HG03045 (cell line): ENCODE data around the gene CNDP2.
A peak's percentile ranks its signal among the peaks of the same experiment; 100 is the strongest.
"Not testable (repeated sequence)": the region's sequence is repeated elsewhere in the genome, so short reads cannot be mapped to it uniquely, and the experiment has no call there.

ENCODE experiments used
- ATAC-seq: cut with Tn5 transposase; IDR thresholded peaks from one replicate; pipeline ENCODE4 v1.9.1; 2021; ENCODE audit warnings: mild to moderate bottlenecking, moderate library complexity; ENCODE audit not compliant: unreplicated experiment

The CNDP2 gene

DNA sequence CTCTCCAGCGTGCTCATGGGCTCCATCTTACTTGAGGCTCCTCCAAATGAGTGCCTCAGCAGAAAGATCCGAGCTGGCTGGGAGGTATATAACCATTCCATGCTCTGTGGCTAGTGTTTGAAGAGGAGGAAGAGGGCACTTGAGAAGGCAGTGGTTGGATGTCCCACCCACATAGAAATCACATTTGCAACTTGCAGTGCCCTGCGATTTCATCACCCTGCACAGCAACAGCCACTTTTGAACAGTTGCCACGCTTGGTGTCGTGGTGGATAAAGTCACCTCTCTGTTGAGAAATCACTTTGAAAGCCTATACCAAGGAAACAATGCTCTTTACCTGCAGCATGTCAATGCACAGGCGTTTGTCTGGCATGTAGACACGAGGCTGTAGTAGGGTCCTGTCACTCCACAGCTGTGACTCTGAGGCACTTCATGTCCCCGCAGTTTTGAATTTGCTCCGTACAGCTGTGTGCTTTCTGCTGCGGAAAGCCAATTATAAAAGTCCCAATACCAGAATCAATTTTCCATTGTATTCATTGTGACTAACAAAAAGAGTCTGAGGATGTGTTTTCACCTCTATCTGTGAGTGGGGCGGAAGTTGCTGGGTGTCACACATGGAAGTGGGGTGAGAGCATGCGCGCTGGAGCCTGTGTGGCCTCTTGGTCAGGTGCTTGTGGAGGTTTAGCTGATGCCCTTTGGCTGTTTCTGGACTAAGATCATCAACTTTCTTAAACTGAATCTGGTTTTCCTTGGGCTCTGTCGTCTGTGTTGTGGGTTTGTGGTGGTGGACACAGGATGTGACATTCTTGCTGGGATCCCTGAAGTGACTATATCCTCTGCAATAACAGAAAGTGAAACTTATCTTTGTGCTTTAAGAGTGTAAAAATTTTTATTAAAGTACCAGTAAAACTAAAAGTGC is 2.8 kb downstream of the CNDP2 start:
- peak; percentile 33 for ATAC-seq

DNA sequence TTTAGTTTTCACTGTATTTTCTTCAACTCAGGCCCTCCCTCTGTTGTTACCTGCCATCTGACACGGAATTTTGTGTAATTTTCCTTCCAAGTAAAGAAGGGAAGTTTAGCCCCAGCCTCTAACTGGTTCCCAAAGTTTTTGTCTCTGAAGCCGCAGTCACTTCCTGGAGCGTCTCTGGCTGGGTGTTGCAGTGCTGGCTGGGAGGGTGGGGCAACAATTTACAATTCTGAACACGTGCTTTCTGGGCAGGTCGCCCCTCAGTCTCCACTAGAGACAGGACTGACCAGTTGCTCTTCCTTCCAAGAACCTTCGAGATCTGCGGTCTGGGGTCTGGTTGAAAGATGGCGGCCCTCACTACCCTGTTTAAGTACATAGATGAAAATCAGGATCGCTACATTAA is 3.5 kb downstream of the CNDP2 start:
- ATAC-seq = peak; percentile 43

DNA sequence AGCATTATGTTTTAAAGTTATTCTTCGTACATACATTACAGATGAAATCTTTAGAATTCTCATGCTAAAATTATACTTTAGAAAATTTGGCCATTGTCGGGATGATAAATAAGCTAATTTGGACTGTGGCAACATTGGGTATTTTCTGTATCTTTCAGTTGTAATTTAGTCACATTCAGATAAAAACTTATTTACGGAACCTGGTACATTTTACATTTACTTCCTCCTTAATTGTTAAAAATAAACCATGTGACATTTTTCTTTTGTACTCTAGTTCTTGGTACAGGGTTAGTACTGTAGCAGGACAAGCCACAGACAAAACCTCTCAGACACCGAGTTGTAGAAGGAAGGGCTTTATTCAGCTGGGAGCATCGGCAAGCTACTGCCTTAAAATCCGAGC is 4.2 kb downstream of the CNDP2 start:
- no peak for ATAC-seq

DNA sequence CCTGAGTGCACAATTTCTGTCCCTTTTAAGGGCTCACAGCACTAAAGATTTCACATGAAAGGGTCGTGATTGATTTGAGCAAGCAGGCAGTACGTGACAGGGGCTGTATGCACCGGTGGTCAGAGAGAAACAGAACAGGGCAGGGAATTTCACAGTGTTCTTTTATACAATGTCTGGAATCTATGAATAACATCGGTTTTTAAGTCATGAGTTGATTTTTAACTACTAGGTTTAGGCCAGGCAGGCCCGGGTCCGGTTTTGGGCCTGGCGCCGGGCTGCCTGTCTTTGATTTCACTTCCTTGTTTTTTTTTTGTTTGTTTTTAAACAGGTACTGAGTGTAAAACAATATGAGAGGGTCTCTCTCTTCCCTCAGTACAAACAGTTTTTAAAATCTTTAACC is 4.6 kb downstream of the CNDP2 start:
- ATAC-seq = not testable (repeated sequence)

DNA sequence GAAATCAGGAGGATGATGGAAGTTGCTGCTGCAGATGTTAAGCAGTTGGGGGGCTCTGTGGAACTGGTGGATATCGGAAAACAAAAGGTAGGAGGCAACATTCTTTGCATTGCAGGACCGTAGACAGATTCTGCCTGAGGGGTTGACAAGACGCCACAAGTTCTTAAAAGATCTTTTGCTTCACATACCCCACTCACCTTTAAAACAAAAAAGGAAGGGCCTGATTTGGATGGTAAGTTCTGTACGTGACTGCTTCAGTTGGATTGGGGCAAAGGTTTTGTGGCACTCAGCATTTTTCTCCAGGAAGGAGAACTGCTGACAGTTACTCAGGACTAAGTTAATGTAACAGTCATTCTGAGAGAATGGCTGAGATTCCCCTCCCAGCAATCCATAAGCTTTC is 5.2 kb downstream of the CNDP2 start:
- ATAC-seq = no peak

DNA sequence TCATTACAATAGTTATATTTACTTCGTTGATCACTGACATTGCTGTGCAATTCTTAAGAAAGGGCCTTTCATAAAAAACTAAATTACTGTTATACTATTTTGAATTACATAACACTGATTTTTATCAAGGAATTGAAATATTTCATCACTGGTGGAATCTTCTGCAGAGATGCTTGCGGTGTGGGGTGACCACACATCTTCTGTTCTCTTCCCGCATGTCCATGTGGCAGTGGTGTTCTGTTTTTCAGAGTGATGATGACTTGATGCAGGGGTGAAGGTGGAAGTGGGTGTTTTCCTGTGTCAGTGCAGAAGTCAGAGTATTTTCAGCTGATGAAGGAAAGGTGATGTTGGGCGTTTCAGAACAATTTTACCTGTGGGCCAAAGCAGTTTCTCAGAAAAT is 7.0 kb downstream of the CNDP2 start:
- no peak for ATAC-seq

DNA sequence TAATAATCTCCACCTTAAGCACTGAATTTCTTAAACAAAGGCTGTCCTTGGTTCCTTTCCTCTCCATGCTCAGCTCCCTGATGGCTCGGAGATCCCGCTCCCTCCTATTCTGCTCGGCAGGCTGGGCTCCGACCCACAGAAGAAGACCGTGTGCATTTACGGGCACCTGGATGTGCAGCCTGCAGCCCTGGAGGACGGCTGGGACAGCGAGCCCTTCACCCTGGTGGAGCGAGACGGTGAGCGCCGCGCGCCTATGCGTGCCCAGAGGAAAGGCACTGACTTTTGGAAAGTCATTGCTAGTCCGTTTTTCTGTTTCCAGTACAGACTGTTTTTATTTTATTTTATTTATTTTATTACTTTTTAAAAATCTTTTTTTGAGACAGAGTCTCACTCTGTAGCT is 9.6 kb downstream of the CNDP2 start:
- no peak for ATAC-seq

DNA sequence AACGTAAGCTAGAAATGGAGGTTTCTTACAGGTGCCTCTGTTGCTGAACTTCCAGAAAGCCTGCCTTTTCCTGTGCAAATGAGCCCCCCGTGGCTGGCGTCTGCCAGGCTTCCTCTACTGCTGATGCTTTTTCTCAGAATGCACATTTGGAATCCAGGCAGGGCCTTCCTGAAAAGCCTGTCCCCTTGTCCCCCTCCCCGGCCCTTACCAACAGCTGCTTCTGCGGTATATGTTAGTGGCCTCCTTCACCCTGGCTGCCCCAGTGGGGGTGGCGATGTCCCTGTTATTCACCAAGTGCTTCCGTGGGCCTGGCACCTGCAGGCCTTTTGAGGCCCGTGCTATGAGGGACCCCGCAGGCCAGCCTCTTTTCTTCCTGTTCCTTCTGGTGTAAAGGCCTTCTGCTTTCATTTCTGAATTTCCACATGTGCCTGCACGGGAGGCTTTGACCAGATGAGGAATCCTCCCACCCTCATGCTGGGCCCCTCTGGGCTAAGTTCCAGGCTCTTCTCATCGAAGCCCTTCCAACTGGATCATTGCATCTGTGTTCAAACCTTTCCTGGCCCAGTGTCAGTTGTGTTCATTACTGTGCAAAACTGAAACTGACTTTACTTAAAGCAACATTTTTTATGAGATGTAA is 10.4 kb downstream of the CNDP2 start:
- no peak for ATAC-seq

DNA sequence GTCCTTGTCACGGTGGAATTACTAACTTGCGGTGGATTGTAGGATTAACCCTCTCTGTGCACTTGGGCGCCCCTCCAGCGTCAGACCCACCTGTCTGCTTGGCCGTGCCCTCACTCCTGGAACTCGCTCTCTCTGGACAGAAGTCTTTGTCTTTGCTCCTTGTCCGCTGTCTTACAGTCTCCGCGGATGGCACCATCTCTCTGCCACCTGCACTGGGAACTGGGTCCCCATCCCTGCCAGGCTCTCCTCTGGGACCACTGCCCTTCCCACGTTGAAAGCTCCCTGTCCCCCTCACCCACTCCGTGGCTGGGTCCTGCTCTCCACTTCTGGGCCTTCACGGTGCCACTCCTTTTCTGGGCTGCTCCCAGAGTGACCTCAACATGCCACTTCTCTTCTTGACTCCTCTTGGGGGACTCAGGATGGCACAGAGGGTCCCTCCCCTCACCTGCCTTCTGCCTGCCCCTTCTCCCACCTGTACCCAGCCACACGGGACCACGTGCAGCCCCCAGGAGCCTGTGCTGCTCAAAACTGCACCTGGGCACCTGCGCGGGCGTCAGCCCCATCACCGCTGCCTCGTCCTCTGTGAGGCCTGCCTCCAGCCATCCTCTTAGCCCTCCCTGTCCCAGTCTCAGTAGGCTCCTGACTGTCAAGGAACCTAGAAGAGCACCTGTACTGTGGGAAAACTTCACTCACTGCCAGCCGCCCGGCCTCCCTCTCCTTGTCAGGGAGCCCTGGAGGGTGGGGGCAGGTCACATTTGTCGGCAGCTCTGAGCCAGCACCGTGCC is 11.1 kb downstream of the CNDP2 start:
- no peak for ATAC-seq

DNA sequence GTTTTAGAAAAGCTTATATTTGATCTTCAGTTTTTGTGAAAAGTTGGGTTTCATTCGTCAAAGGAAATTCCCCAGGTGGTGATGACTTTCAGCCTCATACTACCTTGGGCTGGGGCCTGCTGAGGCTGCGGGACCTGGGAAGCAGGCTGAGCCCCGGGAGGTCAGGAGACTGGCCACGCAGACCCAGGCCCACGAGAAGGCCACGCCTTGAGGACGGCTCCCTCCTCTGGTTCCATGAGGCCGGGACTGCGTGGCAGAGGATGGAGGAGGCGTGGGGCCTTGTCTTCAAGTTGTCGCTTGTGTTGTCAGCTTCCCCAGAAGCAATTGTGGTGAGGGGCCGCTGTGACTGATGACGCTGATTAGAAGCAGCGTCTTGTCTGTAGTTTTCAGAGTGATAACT is 11.8 kb downstream of the CNDP2 start:
- ATAC-seq = no peak

DNA sequence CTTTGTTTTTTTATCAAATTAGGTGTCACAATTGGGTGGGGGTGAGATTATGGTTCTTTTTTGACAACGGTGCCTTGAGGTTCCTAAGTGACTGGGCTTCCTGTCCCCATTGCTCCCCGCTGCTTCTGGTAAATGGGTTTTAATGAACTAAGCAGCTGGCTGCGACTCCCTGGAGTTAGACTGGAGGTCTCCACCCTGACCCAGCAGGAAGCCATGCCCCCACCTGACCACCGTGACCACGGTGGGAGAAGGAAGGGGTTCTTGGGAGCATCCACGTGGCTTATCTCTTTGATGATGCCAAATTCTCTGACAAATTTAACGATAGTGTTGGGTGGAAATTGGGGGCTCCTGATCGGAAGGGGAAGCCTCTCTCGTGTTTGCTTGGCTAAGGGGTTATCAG is 12.2 kb downstream of the CNDP2 start:
- ATAC-seq = no peak

DNA sequence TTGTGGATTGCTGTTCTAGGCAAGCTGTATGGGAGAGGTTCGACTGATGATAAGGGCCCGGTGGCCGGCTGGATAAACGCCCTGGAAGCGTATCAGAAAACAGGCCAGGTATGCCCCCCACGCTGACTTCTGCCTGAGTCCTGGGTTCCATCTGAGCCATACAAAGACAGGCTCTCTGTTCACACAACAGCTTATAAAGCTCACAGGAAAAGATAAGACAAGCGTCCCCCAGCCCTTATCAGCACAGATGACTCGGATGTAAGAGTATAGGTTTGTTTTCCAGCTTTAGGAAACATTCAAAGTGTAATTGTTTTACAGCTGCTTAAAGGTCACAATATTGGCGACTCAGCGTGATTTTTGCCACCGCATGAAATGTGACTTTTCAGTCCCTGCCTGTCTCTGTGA is 12.7 kb downstream of the CNDP2 start:
- no peak for ATAC-seq

DNA sequence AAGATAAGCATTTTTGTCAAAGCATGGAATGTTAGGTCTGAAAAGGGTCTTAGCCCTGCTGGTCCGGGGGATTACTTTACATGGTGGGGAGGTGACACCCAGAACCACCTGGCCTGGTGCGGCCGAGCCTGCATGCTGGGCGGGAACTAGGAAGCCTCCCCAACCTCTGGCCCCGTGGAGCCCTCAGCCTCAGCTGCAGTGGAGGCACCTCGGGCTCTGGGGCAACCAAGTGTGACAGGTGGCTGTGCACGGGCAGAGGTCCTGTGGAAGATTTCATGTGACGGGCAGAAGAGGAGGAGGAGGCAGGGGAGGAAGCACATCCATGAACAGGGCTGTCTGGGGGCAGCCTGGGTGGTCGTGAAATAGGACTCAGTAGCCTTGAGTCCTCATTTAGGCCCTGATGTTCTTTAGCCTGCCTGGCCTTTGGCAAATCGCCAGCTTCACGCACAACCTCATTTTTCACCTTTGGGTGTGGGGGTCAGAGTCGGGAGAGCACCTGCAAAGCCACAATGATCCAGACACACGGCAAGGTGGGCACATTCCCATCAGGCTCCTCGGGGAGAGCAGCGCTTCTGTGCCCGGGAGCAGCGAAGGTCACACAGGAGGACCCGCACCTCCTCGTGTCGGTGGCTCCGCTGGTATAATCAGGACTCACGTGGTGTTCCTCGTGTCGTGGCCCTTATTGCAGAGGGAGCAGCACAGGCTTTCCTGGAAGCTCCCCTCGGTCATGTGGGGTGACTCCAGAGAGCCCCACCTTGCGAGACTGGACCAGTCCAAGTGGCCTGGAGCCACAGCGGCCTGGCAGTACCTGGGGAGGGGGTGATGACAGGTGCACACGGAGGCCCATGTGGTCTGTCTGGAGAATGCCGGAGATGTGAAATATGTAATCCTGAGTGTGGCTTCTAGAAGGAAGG is 13.9 kb downstream of the CNDP2 start:
- ATAC-seq = no peak

DNA sequence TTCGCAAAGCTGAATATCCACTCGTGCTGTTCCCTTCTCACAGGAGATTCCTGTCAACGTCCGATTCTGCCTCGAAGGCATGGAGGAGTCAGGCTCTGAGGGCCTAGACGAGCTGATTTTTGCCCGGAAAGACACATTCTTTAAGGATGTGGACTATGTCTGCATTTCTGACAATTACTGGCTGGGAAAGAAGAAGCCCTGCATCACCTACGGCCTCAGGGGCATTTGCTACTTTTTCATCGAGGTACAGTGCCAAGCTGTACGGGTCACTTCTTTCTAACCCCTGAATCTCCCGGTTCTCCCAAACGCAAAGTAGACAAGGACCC is 14.6 kb downstream of the CNDP2 start:
- no peak for ATAC-seq

DNA sequence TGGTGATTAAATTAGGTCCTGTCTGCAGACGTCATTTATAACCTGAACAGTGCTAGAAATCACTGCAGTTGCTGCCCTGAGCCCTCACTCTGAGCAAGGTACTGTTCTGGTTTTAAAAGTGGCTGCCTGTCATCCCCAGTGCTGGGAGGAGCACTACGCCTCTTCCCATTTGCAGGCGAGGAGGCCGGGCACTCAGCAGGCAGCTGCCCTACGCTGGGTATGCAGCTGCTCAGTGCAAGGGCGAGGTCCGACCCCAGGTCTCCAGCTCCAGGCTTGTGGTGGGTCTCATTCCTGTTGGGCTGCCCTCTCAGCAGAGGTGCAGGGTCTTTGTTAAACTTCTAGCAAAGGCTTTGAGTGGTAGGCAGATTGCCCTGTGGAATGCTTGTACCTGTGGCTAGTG is 15.7 kb downstream of the CNDP2 start:
- no peak for ATAC-seq

DNA sequence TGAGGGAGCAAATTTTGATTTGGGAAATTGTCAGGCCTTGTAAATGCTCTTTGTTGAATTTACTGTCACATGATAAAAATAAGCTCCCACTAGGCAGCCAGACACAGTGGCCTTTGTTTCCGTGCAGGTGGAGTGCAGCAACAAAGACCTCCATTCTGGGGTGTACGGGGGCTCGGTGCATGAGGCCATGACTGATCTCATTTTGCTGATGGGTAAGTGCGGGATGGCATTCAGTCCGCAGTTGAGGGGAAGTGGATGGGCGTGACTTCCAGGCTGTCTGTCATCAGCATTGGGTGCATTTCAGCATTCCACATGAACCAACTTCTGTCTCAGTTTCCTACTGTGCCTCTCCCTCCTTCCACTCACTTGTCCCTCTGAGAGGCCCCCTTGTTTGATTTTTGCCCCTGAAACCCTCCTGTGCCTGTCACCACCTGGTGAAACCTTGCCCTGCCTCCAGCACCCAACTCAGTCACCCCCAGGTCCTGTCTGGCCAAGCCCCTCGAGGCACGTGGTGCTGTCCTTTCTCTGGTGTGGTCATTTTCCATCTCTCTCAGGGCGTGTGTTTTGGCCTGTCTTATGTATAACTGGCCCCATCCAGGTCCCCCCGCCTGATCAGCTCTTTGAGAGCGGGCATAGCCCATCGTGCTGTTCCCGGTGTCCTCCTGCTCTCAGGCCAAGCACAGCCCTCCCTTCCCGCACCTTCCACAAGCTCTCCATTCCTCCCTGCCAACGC is 16.3 kb downstream of the CNDP2 start:
- no peak for ATAC-seq

DNA sequence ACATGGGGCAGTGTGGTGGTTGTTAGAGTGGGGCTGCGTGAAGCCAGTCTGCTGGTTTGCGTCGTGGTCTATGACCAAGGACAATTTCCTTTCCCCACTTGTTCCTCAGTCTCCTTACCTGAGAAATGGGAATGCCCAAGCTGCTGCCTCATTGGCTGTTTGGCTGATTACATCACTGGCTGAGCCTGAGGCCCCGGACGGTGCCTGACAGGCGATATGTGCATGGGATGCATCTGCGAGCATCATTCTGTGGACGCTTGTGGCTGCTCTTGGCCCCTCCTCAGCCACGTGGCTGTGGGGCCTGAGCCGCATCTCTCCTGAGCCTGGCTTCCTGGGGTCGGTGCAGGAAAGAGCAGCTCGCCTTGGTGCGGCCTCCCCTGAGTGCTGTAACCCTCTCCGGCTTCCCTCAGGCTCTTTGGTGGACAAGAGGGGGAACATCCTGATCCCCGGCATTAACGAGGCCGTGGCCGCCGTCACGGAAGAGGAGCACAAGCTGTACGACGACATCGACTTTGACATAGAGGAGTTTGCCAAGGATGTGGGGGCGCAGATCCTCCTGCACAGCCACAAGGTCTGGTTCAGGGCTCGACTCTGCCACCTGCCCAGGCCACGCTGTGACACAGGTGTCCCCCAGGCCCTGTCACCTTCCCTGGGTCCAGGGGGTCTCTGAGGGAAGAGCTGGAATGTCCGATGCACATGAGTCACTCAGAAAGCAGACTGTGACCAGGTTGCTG is 17.2 kb downstream of the CNDP2 start:
- ATAC-seq = no peak

DNA sequence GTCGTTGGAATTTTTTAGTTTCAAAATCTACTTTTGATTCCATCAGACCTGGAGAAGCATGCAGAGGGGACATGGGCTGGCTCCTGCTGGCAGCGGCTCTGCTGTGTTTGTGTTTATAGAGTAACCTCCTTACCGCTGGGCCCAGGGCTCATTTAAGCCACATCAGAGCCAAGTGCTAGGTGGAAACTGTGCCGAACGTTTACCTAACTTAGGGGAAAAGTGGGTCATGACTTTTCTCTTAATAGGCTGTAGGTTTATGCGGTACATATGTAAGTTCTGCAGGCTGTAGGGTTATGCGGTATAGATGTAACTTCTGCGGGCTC is 17.7 kb downstream of the CNDP2 start:
- no peak for ATAC-seq

DNA sequence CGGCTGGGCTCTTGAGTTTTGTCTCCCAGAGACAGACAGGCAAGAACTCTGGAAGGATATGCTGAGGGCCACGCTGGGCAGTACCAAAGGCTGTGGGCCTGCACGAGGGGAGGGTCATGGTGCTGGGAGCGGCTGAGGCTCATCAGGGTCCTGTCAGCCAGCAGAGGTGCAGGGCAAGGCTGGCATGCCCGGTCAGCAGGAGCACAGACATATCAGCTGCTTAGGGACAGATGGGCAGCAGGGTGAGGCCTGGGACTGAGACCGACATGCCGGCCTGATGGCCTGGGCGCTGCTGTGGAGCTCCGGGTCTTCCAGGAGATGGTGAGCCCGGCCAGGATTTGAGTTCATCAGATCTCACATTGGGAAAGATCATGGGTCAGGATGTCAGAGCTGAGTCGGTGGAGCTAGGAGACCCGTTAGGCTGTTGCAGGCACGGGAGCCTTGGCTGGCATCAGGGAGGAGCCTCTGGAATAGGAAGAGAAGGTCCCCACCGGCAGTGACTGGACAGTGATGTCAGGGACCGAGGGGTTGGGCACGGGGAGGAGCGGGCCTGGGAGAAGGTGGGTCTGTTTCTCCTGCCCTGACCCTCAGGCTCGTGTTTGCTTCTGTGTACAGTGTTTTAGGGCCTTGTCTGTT is 18.8 kb downstream of the CNDP2 start:
- no peak for ATAC-seq
